ENCODE data around the gene KRT14. TPM values are rescaled to one million over a fixed set of nuclear protein-coding genes. Genes with fewer than 3 reads are reported as not detected.
"Not testable (repeated sequence)": the region's sequence is repeated elsewhere in the genome, so short reads cannot be mapped to it uniquely, and the experiment has no call there.

KRT14 gene
- total and polyA plus RNA-seq, 10 donors, result 0.06 to 0.79 (median 0.17) TPM; not detected in 6

DNA sequence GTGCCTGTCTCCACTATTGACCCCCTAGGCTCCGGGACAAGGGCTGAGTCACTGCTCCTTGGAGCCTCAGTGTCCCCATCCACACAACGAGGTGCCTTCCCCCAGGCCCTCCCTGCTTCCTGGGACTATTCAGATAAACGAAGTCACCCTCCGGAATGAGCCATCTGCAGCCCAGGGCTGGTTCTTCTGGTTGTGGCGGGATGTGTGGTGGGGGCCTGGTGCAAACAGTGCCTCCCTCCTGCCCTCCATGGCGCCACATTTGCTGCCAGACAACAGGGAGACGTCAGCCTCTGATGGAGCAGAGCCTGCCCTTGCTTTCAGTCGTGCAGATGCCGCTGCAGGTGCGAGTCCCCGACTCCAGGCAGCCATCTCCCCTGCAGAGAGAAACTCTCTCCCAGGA is 31.0 kb upstream of the KRT14 start:
- intact Hi-C loops (cut with DNase I; ENCODE audit: low total_unique reads), result no loop called here
- WGBS, 5 donors, result 68 to 81% (median 74%) methylated on average over 4 to 11 of the region's 11 CpGs
- DNase-seq, result peak; percentile 42
- no peak overlapping the region for H3K4me3 ChIP-seq
- H3K9me3 ChIP-seq, result no peaks in the 10 kb centered on the region
- TF ChIP-seq CTCF (IDR thresholded peaks at IDR 0.05 in 8 of 11, conservative IDR thresholded peaks at IDR 0.05 in 3 of 11) (no peak), POLR2A (IDR thresholded peaks at IDR 0.05) (no peak), POLR2AphosphoS5 (IDR thresholded peaks at IDR 0.05) (no peak)
- no peaks in the 10 kb centered on the region for H3K36me3 ChIP-seq
- H3K4me1 ChIP-seq, result no peaks in the 10 kb centered on the region
- peaks cover 0 to 49% (median 0%) of the 10 kb centered on the region in 7 donors for H3K27me3 ChIP-seq (replicated peaks in 1 of 7)
- no peak overlapping the region for H3K27ac ChIP-seq

- Histone ChIP-seq H3K36me3 (no peaks in the 10 kb centered on the region), H3K4me1 (no peaks in the 10 kb centered on the region), H3K4me3 (no peak overlapping the region), H3K9me3 (no peaks in the 10 kb centered on the region), H3K27me3 (replicated peaks in 1 of 7) (peaks cover 0 to 54% (median 0%) of the 10 kb centered on the region in 7 donors), H3K27ac (no peak overlapping the region)
- DNase-seq, result peak; percentile 44
- 70 to 97% (median 81%) methylated on average over 2 to 3 of the region's 3 CpGs for WGBS, 5 donors
- TF ChIP-seq POLR2AphosphoS5 (IDR thresholded peaks at IDR 0.05) (no peak), POLR2A (IDR thresholded peaks at IDR 0.05) (no peak), CTCF (IDR thresholded peaks at IDR 0.05 in 8 of 11, conservative IDR thresholded peaks at IDR 0.05 in 3 of 11) (no peak)
- intact Hi-C loops (cut with DNase I; ENCODE audit: low total_unique reads), result no loop called here
Observed at GRCh38 chr17:41617136-41617535, 30.4 kb upstream of the KRT14 start.

- peaks cover 0 to 54% (median 0%) of the 10 kb centered on the region in 7 donors for H3K27me3 ChIP-seq (replicated peaks in 1 of 7)
- H3K4me3 ChIP-seq; H3K4me1 ChIP-seq; H3K36me3 ChIP-seq; H3K9me3 ChIP-seq; H3K27ac ChIP-seq; intact Hi-C loops (cut with DNase I; ENCODE audit: low total_unique reads): not testable (repeated sequence)
- DNase-seq, result peak; percentile 40
- 53 to 89% (median 67%) methylated on average over 3 to 4 of the region's 4 CpGs for WGBS, 5 donors
Observed at GRCh38 chr17:41616486-41616885, 29.8 kb upstream of the KRT14 start.

- 19 to 71% (median 52%) methylated on average over 1 to 7 of the region's 7 CpGs for WGBS, 5 donors
- peaks cover 0 to 64% (median 0%) of the 10 kb centered on the region in 7 donors for H3K27me3 ChIP-seq (replicated peaks in 1 of 7)
- TF ChIP-seq POLR2AphosphoS5 (IDR thresholded peaks at IDR 0.05) (no peak), CTCF (IDR thresholded peaks at IDR 0.05 in 8 of 11, conservative IDR thresholded peaks at IDR 0.05 in 3 of 11) (no peak), POLR2A (IDR thresholded peaks at IDR 0.05) (no peak)
- no peaks in the 10 kb centered on the region for H3K9me3 ChIP-seq
- intact Hi-C loops (cut with DNase I; ENCODE audit: low total_unique reads), result no loop called here
- no peak overlapping the region for H3K4me3 ChIP-seq
- H3K27ac ChIP-seq, result no peak overlapping the region
- no peaks in the 10 kb centered on the region for H3K4me1 ChIP-seq
- DNase-seq, result no peak
- H3K36me3 ChIP-seq, result no peaks in the 10 kb centered on the region
Observed at GRCh38 chr17:41615454-41615853, 28.8 kb upstream of the KRT14 start.

DNA sequence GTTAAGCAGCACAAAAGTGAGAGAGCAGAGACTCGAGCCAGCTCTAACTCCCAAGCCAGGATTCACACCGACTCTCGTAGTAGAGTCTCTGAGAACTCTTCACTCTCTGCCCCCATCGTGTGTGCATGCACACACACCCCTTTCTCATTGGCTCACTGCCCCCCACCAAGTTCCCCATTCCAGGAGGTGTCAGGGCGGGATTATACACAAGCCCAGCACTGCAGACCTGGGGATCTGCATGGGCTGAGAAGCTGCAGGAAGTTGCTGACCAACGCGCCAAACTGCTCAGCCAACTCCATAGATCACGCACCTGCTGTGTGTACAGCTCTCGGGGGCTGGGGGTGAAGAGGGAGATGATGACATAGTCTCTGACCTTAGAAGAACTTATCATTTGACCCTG is 28.1 kb upstream of the KRT14 start:
- H3K27me3 ChIP-seq (replicated peaks in 1 of 7), result peaks cover 0 to 71% (median 0%) of the 10 kb centered on the region in 7 donors
- H3K4me1 ChIP-seq; intact Hi-C loops (cut with DNase I; ENCODE audit: low total_unique reads); H3K9me3 ChIP-seq; H3K36me3 ChIP-seq; H3K4me3 ChIP-seq; H3K27ac ChIP-seq: not testable (repeated sequence)
- 36 to 49% (median 42%) methylated on average over 9 of the region's 9 CpGs for WGBS, 5 donors
- DNase-seq, result peak; percentile 30

Measured in spleen (tissue), 11 donors.